Testis (tissue), 3 donors: ENCODE results near the gene TMEM123. TPM values are rescaled to one million over a fixed set of nuclear protein-coding genes. Genes with fewer than 3 reads are reported as not detected.

Experiments used
- DNase-seq: peaks from one replicate; pipeline ENCODE4 v3.0.0-alpha.2; 2019
- H3K27ac ChIP-seq, 2 donors: fragments of 200-600 bp; sonication (generic); one replicate each; pipeline ENCODE4 v1.5.1; 2019
- H3K27me3 ChIP-seq: fragments of 200-600 bp; sonication (generic); one replicate; pipeline ENCODE4 v1.5.1; 2019
- H3K36me3 ChIP-seq: fragments of 200-600 bp; sonication (generic); one replicate; pipeline ENCODE4 v1.5.1; 2017; ENCODE audit warnings: low read depth; ENCODE audit errors: missing control alignments
- H3K4me1 ChIP-seq: fragments of 200-600 bp; sonication (generic); one replicate; pipeline ENCODE4 v1.5.1; 2019
- H3K4me3 ChIP-seq, 2 donors: fragments of 200-600 bp; sonication (generic); one replicate each; pipeline ENCODE4 v1.5.1; 2017 to 2019
- H3K9me3 ChIP-seq: fragments of 200-600 bp; sonication (generic); one replicate; pipeline ENCODE4 v1.5.1; 2017
- POLR2A ChIP-seq: fragments of 450-650 bp; IDR thresholded peaks from one replicate; pipeline ENCODE4 v1.6.1; 2017; ENCODE audit warnings: antibody characterized with exemption, mild to moderate bottlenecking, moderate library complexity
- WGBS, 2 donors: methylation state at CpG; one replicate each; pipeline ENCODE4 v1.1.5; 2018; 5-methylcytosine and 5-hydroxymethylcytosine counted together
- intact Hi-C: fragments of 100-400 bp; cut with DNase I; formaldehyde crosslinking; loops from one replicate; pipeline ENCODE4 v1.15.1; 2023; ENCODE audit warnings: low total_unique reads
- polyA plus RNA-seq: library from polyadenylated mRNA; stranded (reverse); fragments of 350-450 nt; fragmentation: Illumina TruSeq; extraction: RNeasy Lipid Tissue Mini Kit (QIAGEN cat#74804); gene quantifications from one replicate; pipeline ENCODE4 v1.2.3, GENCODE V29; 2014; ENCODE audit warnings: low read depth, low replicate concordance; ENCODE audit not compliant: insufficient read depth
- total RNA-seq, 2 donors: library from RNA; depleted of rRNA; stranded (reverse); fragments of >200 nt; gene quantifications; one replicate each; pipeline ENCODE4 v1.2.3, GENCODE V29; 2016
- TF ChIP-seq, protein P1 (sequence below), 3 experiments: fragments of 450-650 bp in 2 of 3; fragments of 200-600 bp in 1 of 3; sonication (generic) in 1 of 3; IDR thresholded peaks; one replicate each; pipeline ENCODE4 v1.5.1; 2016 to 2019; ENCODE audit warnings: antibody characterized with exemption in 3 of 3, mild to moderate bottlenecking in 2 of 3, moderate library complexity in 1 of 3

Gene TMEM123
- total and polyA plus RNA-seq, 3 donors from 2014 or later: 137 to 218 (median 177) TPM

DNA sequence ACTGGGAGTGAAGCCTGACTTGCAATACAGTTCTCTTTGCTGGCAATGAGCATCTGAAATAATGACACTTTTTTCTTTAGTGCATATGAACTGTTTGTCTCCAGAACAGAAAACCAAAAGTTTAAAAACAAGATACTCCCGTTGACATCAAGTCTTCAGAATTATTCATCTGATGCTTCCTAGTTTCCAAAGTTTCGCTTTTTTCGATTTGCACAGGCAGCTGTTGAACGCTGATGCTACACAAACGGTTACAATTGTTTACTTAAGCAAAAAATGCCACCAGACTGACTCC lies 106.2 kb downstream of the TMEM123 start:
- TF ChIP-seq, protein P1, sequence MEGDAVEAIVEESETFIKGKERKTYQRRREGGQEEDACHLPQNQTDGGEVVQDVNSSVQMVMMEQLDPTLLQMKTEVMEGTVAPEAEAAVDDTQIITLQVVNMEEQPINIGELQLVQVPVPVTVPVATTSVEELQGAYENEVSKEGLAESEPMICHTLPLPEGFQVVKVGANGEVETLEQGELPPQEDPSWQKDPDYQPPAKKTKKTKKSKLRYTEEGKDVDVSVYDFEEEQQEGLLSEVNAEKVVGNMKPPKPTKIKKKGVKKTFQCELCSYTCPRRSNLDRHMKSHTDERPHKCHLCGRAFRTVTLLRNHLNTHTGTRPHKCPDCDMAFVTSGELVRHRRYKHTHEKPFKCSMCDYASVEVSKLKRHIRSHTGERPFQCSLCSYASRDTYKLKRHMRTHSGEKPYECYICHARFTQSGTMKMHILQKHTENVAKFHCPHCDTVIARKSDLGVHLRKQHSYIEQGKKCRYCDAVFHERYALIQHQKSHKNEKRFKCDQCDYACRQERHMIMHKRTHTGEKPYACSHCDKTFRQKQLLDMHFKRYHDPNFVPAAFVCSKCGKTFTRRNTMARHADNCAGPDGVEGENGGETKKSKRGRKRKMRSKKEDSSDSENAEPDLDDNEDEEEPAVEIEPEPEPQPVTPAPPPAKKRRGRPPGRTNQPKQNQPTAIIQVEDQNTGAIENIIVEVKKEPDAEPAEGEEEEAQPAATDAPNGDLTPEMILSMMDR (IDR thresholded peaks at IDR 0.05): no peak
- no peak for TF ChIP-seq POLR2A
- peaks cover 29% of the 10 kb centered on the region for H3K4me1 ChIP-seq
- 1% methylated on average over 5 of the region's 5 CpGs for WGBS, 2 donors

More for the DNA sequence above, 106.2 kb downstream of the TMEM123 start:
- intact Hi-C loops: no loop called here
- peak overlapping the region; percentile 99 to 100 for H3K27ac ChIP-seq
- no peaks in the 10 kb centered on the region for H3K9me3 ChIP-seq
- H3K4me3 ChIP-seq: peak overlapping the region; percentile 94 to 99
- H3K36me3 ChIP-seq: no peaks in the 10 kb centered on the region
- H3K27me3 ChIP-seq: no peaks in the 10 kb centered on the region
- DNase-seq: no peak

Other genes starting within 250 kb of the TMEM123 start
- 10 to 100 TPM in 1 of 2 donors, 1 to 10 TPM in 1; 6.4 to 10.9 TPM for gene BIRC3, start 135.3 kb downstream of the TMEM123 start, total RNA-seq
- gene BIRC3, start 135.3 kb downstream of the TMEM123 start, polyA plus RNA-seq: 6.2 TPM
- 10 to 100 TPM; 62.7 to 73.1 TPM for gene BIRC2, start 105.6 kb downstream of the TMEM123 start, total RNA-seq
- 41.3 TPM for gene BIRC2, start 105.6 kb downstream of the TMEM123 start, polyA plus RNA-seq
- gene MMP7, start 78.0 kb upstream of the TMEM123 start, total RNA-seq: under 1 TPM in 1 of 2 donors, not detected in 1; 0.63 TPM
- 6.2 TPM for gene MMP7, start 78.0 kb upstream of the TMEM123 start, polyA plus RNA-seq
- 1 to 10 TPM in 1 of 2 donors, not detected in 1; 3.1 TPM for gene MMP20, start 172.6 kb upstream of the TMEM123 start, total RNA-seq
- 15.5 TPM for gene MMP20, start 172.6 kb upstream of the TMEM123 start, polyA plus RNA-seq